HUES48 (cell line): Measurements from ENCODE around the gene UBR3.

Source experiments
- H3K27ac ChIP-seq: one replicate; pipeline ENCODE4 v1.7.0; 2013; ENCODE audit warnings: low read depth, low read length, inconsistent platforms
- H3K27me3 ChIP-seq: 2 replicates; pipeline ENCODE4 v1.6.1; 2013; ENCODE audit warnings: mild to moderate bottlenecking, low read length; ENCODE audit not compliant: control insufficient read depth, insufficient read depth
- H3K36me3 ChIP-seq: 2 replicates; pipeline ENCODE4 v1.6.1; 2013; ENCODE audit warnings: low read length; ENCODE audit not compliant: control insufficient read depth, insufficient read depth
- H3K4me1 ChIP-seq: 2 replicates; pipeline ENCODE4 v1.6.1; 2013; ENCODE audit warnings: mild to moderate bottlenecking, low read length; ENCODE audit not compliant: control insufficient read depth, insufficient read depth
- H3K4me3 ChIP-seq: 2 replicates; pipeline ENCODE4 v1.5.1; 2013; ENCODE audit warnings: mild to moderate bottlenecking, low read depth, low read length
- H3K9ac ChIP-seq: 2 replicates; pipeline ENCODE4 v1.6.1; 2013; ENCODE audit warnings: mild to moderate bottlenecking, low read depth, low read length, moderate library complexity
- H3K9me3 ChIP-seq: 2 replicates; pipeline ENCODE4 v1.6.1; 2013; ENCODE audit warnings: low read length; ENCODE audit not compliant: control insufficient read depth, insufficient read depth

UBR3 gene

GRCh38 chr2:170024721-170025120, 197.5 kb downstream of the UBR3 start:
- Histone ChIP-seq H3K9me3 (no peaks in the 10 kb centered on the region), H3K9ac (no peak overlapping the region), H3K4me3 (no peak overlapping the region), H3K4me1 (peaks cover 24% of the 10 kb centered on the region), H3K27me3 (no peaks in the 10 kb centered on the region), H3K27ac (no peak overlapping the region), H3K36me3 (no peaks in the 10 kb centered on the region; the same call in 1 of the 2 replicates)

- Histone ChIP-seq H3K9ac (no peak overlapping the region), H3K27ac (no peak overlapping the region), H3K36me3 (no peaks in the 10 kb centered on the region; the same call in 1 of the 2 replicates), H3K9me3 (no peaks in the 10 kb centered on the region), H3K4me3 (no peak overlapping the region), H3K27me3 (no peaks in the 10 kb centered on the region), H3K4me1 (peaks cover 29% of the 10 kb centered on the region)
Measured at GRCh38 chr2:170025223-170025622, 198.0 kb downstream of the UBR3 start.

GRCh38 chr2:170026361-170026760, 199.1 kb downstream of the UBR3 start:
- H3K4me1 ChIP-seq = peaks cover 30% of the 10 kb centered on the region
- no peaks in the 10 kb centered on the region for H3K27me3 ChIP-seq
- H3K36me3 ChIP-seq = no peaks in the 10 kb centered on the region; the same call in 1 of the 2 replicates
- H3K9ac ChIP-seq = no peak overlapping the region
- H3K27ac ChIP-seq = no peak overlapping the region
- no peak overlapping the region for H3K4me3 ChIP-seq
- no peaks in the 10 kb centered on the region for H3K9me3 ChIP-seq

- Histone ChIP-seq H3K9me3 (peaks cover 4% of the 10 kb centered on the region; the same call in 1 of the 2 replicates), H3K4me3 (0 out of 2 replicates have a peak overlapping the region, but pooled peaks have one; percentile 15), H3K27ac (peak overlapping the region; percentile 83), H3K27me3 (no peaks in the 10 kb centered on the region), H3K4me1 (peaks cover 30% of the 10 kb centered on the region), H3K36me3 (no peaks in the 10 kb centered on the region; the same call in 1 of the 2 replicates), H3K9ac (no peak overlapping the region)
Measured at GRCh38 chr2:170029551-170029950, 202.3 kb downstream of the UBR3 start.

GRCh38 chr2:170030040-170030439, 202.8 kb downstream of the UBR3 start:
- H3K27me3 ChIP-seq = no peaks in the 10 kb centered on the region
- peaks cover 4% of the 10 kb centered on the region; the same call in 1 of the 2 replicates for H3K9me3 ChIP-seq
- no peaks in the 10 kb centered on the region; the same call in 1 of the 2 replicates for H3K36me3 ChIP-seq
- H3K4me1 ChIP-seq = peaks cover 30% of the 10 kb centered on the region
- H3K9ac ChIP-seq = no peak overlapping the region
- H3K27ac ChIP-seq = peak overlapping the region; percentile 83
- H3K4me3 ChIP-seq = no peak overlapping the region

GRCh38 chr2:170031288-170031687, 204.0 kb downstream of the UBR3 start:
- peaks cover 4% of the 10 kb centered on the region; the same call in 1 of the 2 replicates for H3K9me3 ChIP-seq
- H3K27me3 ChIP-seq = no peaks in the 10 kb centered on the region
- H3K4me3 ChIP-seq = no peak overlapping the region
- H3K9ac ChIP-seq = no peak overlapping the region
- no peaks in the 10 kb centered on the region; the same call in 1 of the 2 replicates for H3K36me3 ChIP-seq
- H3K27ac ChIP-seq = no peak overlapping the region
- peaks cover 30% of the 10 kb centered on the region for H3K4me1 ChIP-seq

- H3K36me3 ChIP-seq = no peaks in the 10 kb centered on the region; the same call in 1 of the 2 replicates
Measured at GRCh38 chr2:170034596-170034995, 207.3 kb downstream of the UBR3 start.

GRCh38 chr2:170038734-170039133, 211.5 kb downstream of the UBR3 start:
- H3K4me3 ChIP-seq = no peak overlapping the region
- H3K9me3 ChIP-seq = no peaks in the 10 kb centered on the region
- H3K4me1 ChIP-seq = no peaks in the 10 kb centered on the region
- H3K36me3 ChIP-seq = peaks cover 9% of the 10 kb centered on the region; the same call in 1 of the 2 replicates
- no peak overlapping the region for H3K9ac ChIP-seq
- H3K27ac ChIP-seq = no peak overlapping the region
- no peaks in the 10 kb centered on the region for H3K27me3 ChIP-seq

More at GRCh38 chr2:170034596-170034995, 207.3 kb downstream of the UBR3 start:
- peaks cover 7% of the 10 kb centered on the region; the same call in 1 of the 2 replicates for H3K4me1 ChIP-seq
- no peak overlapping the region for H3K4me3 ChIP-seq
- no peak overlapping the region for H3K9ac ChIP-seq
- H3K27ac ChIP-seq = no peak overlapping the region
- H3K27me3 ChIP-seq = no peaks in the 10 kb centered on the region
- peaks cover 4% of the 10 kb centered on the region; the same call in 1 of the 2 replicates for H3K9me3 ChIP-seq

- Histone ChIP-seq H3K9me3 (no peaks in the 10 kb centered on the region), H3K36me3 (peaks cover 9% of the 10 kb centered on the region; the same call in 1 of the 2 replicates), H3K27me3 (no peaks in the 10 kb centered on the region)
Measured at GRCh38 chr2:170039401-170040172, 212.3 kb downstream of the UBR3 start.

GRCh38 chr2:170044751-170045478, 217.7 kb downstream of the UBR3 start:
- Histone ChIP-seq H3K4me3 (no peak overlapping the region), H3K36me3 (peaks cover 9% of the 10 kb centered on the region; the same call in 1 of the 2 replicates), H3K27ac (no peak overlapping the region), H3K9ac (no peak overlapping the region), H3K9me3 (no peaks in the 10 kb centered on the region), H3K27me3 (no peaks in the 10 kb centered on the region), H3K4me1 (no peaks in the 10 kb centered on the region)

More at GRCh38 chr2:170039401-170040172, 212.3 kb downstream of the UBR3 start:
- H3K27ac ChIP-seq = no peak overlapping the region
- H3K4me1 ChIP-seq = no peaks in the 10 kb centered on the region
- no peak overlapping the region for H3K4me3 ChIP-seq
- no peak overlapping the region for H3K9ac ChIP-seq
